ENCODE results near the gene SLC2A9.

SLC2A9 gene

DNA sequence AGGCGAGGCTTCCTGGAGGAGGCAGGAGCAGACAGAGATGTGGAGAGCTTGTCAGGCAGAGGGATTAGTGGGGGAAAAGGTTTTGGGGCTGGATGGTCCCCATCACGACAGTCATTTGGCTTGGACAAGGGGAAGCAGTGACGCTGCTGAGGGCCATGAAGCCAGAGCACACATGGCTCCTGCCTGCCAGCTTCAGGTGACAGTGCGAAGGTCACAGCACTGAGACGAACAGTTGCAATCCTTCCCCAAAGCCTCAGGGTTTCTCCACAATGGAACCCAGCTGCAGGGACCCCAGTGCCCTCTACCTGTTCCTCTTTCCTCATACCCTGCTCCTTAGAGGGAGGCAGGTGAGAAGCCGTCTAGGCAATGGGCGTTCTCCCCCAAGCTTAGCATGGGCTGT is 129.6 kb downstream of the SLC2A9 start:
- TF ChIP-seq, protein P1, sequence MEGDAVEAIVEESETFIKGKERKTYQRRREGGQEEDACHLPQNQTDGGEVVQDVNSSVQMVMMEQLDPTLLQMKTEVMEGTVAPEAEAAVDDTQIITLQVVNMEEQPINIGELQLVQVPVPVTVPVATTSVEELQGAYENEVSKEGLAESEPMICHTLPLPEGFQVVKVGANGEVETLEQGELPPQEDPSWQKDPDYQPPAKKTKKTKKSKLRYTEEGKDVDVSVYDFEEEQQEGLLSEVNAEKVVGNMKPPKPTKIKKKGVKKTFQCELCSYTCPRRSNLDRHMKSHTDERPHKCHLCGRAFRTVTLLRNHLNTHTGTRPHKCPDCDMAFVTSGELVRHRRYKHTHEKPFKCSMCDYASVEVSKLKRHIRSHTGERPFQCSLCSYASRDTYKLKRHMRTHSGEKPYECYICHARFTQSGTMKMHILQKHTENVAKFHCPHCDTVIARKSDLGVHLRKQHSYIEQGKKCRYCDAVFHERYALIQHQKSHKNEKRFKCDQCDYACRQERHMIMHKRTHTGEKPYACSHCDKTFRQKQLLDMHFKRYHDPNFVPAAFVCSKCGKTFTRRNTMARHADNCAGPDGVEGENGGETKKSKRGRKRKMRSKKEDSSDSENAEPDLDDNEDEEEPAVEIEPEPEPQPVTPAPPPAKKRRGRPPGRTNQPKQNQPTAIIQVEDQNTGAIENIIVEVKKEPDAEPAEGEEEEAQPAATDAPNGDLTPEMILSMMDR (IDR thresholded peaks at IDR 0.05; ENCODE audit: insufficient read depth, low read length, poor library complexity, severe bottlenecking) = no peak
- H3K36me3 ChIP-seq (ENCODE audit: control insufficient read depth, insufficient read depth, low read length) = no peaks in the 10 kb centered on the region
- no peaks in the 10 kb centered on the region; the same call in 1 of the 2 replicates for H3K27me3 ChIP-seq (replicated peaks; ENCODE audit: control insufficient read depth, insufficient read depth, low read length)
- DNase-seq (ENCODE audit: extremely low read depth, insufficient read length) = no peak
- no peak overlapping the region for H3K4me3 ChIP-seq (replicated peaks; ENCODE audit: low read depth, low read length)

DNA sequence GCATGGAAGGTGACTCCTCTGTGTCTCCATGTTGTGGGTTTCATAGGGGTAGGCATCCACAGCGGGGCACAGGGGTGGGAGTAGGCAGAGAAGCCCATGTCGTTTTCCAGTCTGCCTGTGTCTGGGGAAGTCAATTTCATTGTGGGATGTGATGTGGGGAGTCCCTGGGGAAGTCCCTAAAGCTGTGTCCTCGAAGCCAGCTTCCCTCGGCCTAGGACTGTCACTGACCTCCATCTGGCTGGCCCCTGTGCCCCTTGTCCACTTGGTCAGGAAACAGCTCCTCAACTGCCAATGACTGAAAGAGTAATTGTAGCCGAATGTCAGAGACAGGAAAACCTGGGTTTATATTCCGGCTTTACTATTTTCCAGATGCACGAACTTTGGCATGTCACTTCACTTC is 130.2 kb downstream of the SLC2A9 start:
- Histone ChIP-seq H3K27me3 (replicated peaks; ENCODE audit: control insufficient read depth, insufficient read depth, low read length) (no peaks in the 10 kb centered on the region; the same call in 1 of the 2 replicates), H3K36me3 (ENCODE audit: control insufficient read depth, insufficient read depth, low read length) (no peaks in the 10 kb centered on the region), H3K4me3 (replicated peaks; ENCODE audit: low read depth, low read length) (no peak overlapping the region)
- DNase-seq (ENCODE audit: extremely low read depth, insufficient read length) = no peak
- TF ChIP-seq, protein P1 (IDR thresholded peaks at IDR 0.05; ENCODE audit: insufficient read depth, low read length, poor library complexity, severe bottlenecking) = no peak

DNA sequence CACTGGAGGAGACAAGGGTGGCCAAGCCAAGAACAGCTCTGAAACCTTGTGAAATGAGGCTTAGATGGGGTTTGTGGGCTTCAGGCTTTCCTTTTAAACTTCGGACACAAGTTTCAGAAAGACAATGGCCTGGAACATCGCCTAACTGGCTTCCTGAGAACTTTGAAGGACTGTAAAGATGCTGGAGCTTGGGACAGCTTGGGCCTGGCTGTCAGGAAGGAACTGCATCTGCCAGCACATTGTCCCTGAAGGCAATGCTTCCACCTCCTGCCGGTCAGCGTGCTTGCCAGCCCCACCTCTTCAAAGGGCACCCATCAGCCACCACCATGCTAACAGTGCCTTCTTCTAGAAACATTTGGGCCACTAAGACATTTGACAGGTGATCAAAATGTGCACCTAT is 132.0 kb downstream of the SLC2A9 start:
- H3K27me3 ChIP-seq (replicated peaks; ENCODE audit: control insufficient read depth, insufficient read depth, low read length) = no peaks in the 10 kb centered on the region; the same call in 1 of the 2 replicates
- TF ChIP-seq, protein P1 (IDR thresholded peaks at IDR 0.05; ENCODE audit: insufficient read depth, low read length, poor library complexity, severe bottlenecking) = no peak
- no peak for DNase-seq (ENCODE audit: extremely low read depth, insufficient read length)
- H3K36me3 ChIP-seq (ENCODE audit: control insufficient read depth, insufficient read depth, low read length) = no peaks in the 10 kb centered on the region
- no peak overlapping the region for H3K4me3 ChIP-seq (replicated peaks; ENCODE audit: low read depth, low read length)

DNA sequence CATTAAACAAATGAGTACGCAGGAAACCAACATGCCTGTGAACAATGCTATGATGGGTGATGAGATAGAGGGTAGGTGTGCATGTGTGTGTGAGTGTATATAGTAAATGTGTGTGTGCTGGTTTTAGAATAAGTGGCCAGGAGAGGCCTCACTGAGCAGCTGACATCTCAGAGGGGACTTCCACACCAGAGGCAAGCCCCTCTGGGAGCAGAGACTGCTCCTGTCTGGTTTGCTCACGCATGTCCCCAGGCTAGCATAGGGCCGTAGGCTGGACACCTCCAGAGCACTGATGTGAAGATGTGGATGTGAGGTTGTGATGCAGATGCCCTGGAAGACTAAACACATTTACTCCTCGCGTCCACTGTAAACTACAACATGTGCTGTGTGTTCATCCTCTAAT is 135.3 kb downstream of the SLC2A9 start:
- no peaks in the 10 kb centered on the region for H3K27me3 ChIP-seq (replicated peaks; ENCODE audit: control insufficient read depth, insufficient read depth, low read length)
- no peak overlapping the region for H3K4me3 ChIP-seq (replicated peaks; ENCODE audit: low read depth, low read length)
- TF ChIP-seq, protein P1 (IDR thresholded peaks at IDR 0.05; ENCODE audit: insufficient read depth, low read length, poor library complexity, severe bottlenecking) = no peak
- no peaks in the 10 kb centered on the region for H3K36me3 ChIP-seq (ENCODE audit: control insufficient read depth, insufficient read depth, low read length)
- no peak for DNase-seq (ENCODE audit: extremely low read depth, insufficient read length)

DNA sequence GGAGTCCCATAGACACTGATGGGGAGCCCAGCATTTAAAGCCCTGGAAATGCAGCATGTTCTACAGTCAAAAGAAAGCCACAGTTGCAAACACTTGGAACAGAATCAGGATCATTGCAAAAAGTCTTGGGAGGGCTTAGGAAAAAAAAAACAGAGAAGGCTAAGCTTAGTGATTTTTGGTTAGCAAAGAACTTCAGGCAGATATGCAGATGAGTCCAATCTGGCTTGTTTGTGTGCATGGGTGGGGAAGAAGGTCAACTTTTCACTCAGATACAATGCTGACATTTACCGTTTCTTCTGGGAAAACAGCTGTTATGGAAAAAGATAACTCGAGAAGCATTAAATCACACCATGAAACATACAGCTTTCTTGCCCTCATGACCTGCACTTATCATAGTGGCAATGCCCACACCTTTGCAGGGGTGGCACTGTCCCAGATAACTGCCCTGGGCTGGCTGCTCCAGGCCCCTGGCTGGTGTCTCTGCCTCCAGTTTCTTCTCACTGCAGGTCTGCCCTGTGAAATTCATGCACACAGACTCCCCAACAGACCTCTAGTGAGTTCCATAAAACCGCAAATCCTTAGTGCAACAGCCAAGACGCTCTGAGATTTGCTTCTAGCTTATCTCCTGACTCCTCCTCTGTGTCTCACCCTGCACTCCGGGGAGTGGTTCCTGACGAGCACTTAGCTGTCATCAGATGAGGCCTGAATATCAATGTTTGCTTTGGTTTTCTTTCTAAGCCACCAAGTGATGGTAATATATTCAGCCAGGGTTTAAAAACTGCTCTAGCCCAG is 140.7 kb downstream of the SLC2A9 start:
- H3K36me3 ChIP-seq (ENCODE audit: control insufficient read depth, insufficient read depth, low read length) = no peaks in the 10 kb centered on the region
- H3K27me3 ChIP-seq (replicated peaks; ENCODE audit: control insufficient read depth, insufficient read depth, low read length) = no peaks in the 10 kb centered on the region
- DNase-seq (ENCODE audit: extremely low read depth, insufficient read length) = no peak
- TF ChIP-seq, protein P1 (IDR thresholded peaks at IDR 0.05; ENCODE audit: insufficient read depth, low read length, poor library complexity, severe bottlenecking) = no peak
- H3K4me3 ChIP-seq (replicated peaks; ENCODE audit: low read depth, low read length) = no peak overlapping the region
